ENCODE results near the gene LINGO4.

GRCh38 chr1:151823175-151823574 is 18.0 kb upstream of the LINGO4 start:
- TF ChIP-seq ZNF366 (tag by site-specific recombination; conservative IDR thresholded peaks at IDR 0.05) (no peak), CTCF (tag by site-specific recombination; IDR thresholded peaks at IDR 0.05) (no peak), ZNF274 (IDR thresholded peaks at IDR 0.05; ENCODE audit: low read length) (no peak), ZNF274 (tag by site-specific recombination; IDR thresholded peaks at IDR 0.05; ENCODE audit: borderline replicate concordance) (no peak), ZNF623 (tag by site-specific recombination; IDR thresholded peaks at IDR 0.05) (no peak), ZNF148 (tag by site-specific recombination; IDR thresholded peaks at IDR 0.05; ENCODE audit: borderline replicate concordance) (no peak), ZNF24 (tag by site-specific recombination; IDR thresholded peaks at IDR 0.05) (no peak), ZNF184 (tag by site-specific recombination; IDR thresholded peaks at IDR 0.05) (no peak), ZFP41 (tag by site-specific recombination; IDR thresholded peaks at IDR 0.05; ENCODE audit: borderline replicate concordance) (no peak), ZNF654 (tag by site-specific recombination; IDR thresholded peaks at IDR 0.05; ENCODE audit: low read depth) (no peak), ZNF670 (tag by site-specific recombination; IDR thresholded peaks at IDR 0.05; ENCODE audit: low read depth) (no peak), ELK4 (IDR thresholded peaks at IDR 0.05; ENCODE audit: borderline replicate concordance, low read depth, low read length) (no peak)

All from HEK293 (cell line).